ENCODE results near the gene GBX2. TPM values are rescaled to one million over a fixed set of nuclear protein-coding genes. Genes with fewer than 3 reads are reported as not detected.

GBX2 gene
- total and polyA plus RNA-seq, 2 of the 8 experiments (the other 6 are each of a cell fraction or from before 2014, with no cell fraction given): 0.38 to 0.89 TPM

GRCh38 chr2:236165842-236166795 lies 2.1 kb downstream of the GBX2 start:
- CTCF ChIA-PET (ENCODE audit: partially characterized antibody): interaction anchor here (0.8 to 2.9 kb wide), 7 partner anchors 8 to 374 kb away, joined by 3 to 16 read pairs (median 4); no protein-coding TSS in a partner anchor
- WGBS, 2 experiments (ENCODE audit: extremely low coverage in 1 of 2, insufficient coverage in 1 of 2, insufficient read length in 1 of 2, insufficient replicate concordance in 2 of 2, low coverage in 1 of 2, low lambda C conversion rate in 2 of 2, missing lambda C conversion rate in 1 of 2): 9% methylated on average over 46 of the region's 58 CpGs; no CpG with 5 or more reads in 1 of the 2 experiments
- TF ChIP-seq SUZ12 (IDR thresholded peaks at IDR 0.05; ENCODE audit: low read length): peak; percentile 88
- TF ChIP-seq, protein P1, sequence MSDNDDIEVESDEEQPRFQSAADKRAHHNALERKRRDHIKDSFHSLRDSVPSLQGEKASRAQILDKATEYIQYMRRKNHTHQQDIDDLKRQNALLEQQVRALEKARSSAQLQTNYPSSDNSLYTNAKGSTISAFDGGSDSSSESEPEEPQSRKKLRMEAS (IDR thresholded peaks at IDR 0.05): peak; percentile 59
- 0 out of 2 replicates have a peak, but pooled peaks have one; percentile 69 for TF ChIP-seq CBX8 (IDR thresholded peaks at IDR 0.05; ENCODE audit: borderline replicate concordance, low read depth, low read length)
- TF ChIP-seq ATF2 (IDR thresholded peaks at IDR 0.05; ENCODE audit: low read length): no peak
- no peak for TF ChIP-seq SAP30 (IDR thresholded peaks at IDR 0.05; ENCODE audit: insufficient read depth, insufficient replicate concordance, low read length)
- TF ChIP-seq POLR2A (IDR thresholded peaks at IDR 0.05; ENCODE audit: control extremely low read depth in 1 of 2, low read depth in 2 of 2, low read length in 2 of 2): no peak

More at GRCh38 chr2:236165842-236166795, 2.1 kb downstream of the GBX2 start:
- H2BK12ac ChIP-seq (ENCODE audit: low read depth, low read length): peak overlapping the region; percentile 94
- 0 out of 2 replicates have a peak overlapping the region, but pooled peaks have one; percentile 46 for H2BK15ac ChIP-seq (ENCODE audit: low read length)
- no peak overlapping the region for H4K91ac ChIP-seq (replicated peaks; ENCODE audit: insufficient read length, low read length)
- H3K18ac ChIP-seq (ENCODE audit: extremely low read depth, low read length): peak overlapping the region; percentile 71
- peak overlapping the region; percentile 53 for H4K8ac ChIP-seq (ENCODE audit: extremely low read depth, insufficient read depth, low read length)
- peak overlapping the region; percentile 61; the same call in 1 of the 2 replicates for H2BK20ac ChIP-seq (ENCODE audit: low read length)
- peaks cover 12 to 50% (median 41%) of the 10 kb centered on the region in 4 experiments for H3K4me1 ChIP-seq (replicated peaks in 1 of 4; ENCODE audit: control insufficient read depth in 3 of 4, insufficient read depth in 4 of 4, low read length in 3 of 4)
- H2BK5ac ChIP-seq (ENCODE audit: low read depth, low read length): peak overlapping the region; percentile 35; the same call in 1 of the 2 replicates
- peaks cover 0 to 4% (median 0%) of the 10 kb centered on the region in 4 experiments; a peak in 2 of 8 replicates for H3K36me3 ChIP-seq (ENCODE audit: control insufficient read depth in 2 of 4, insufficient read depth in 4 of 4, low read length in 3 of 4)
- H3K4me3 ChIP-seq (ENCODE audit: extremely low read depth in 1 of 4, insufficient read depth in 2 of 4, low read depth in 3 of 4, low read length in 4 of 4): peak overlapping the region; percentile 11 to 59 (median 30); a peak in 5 of 8 replicates
- no peak overlapping the region for H3K23ac ChIP-seq (ENCODE audit: insufficient read length)
- H3K9ac ChIP-seq (replicated peaks in 1 of 4; ENCODE audit: extremely low read depth in 1 of 4, low read depth in 3 of 4, low read length in 3 of 4): no peak overlapping the region
- peaks cover 20 to 24% of the 10 kb centered on the region in 2 experiments for H4K20me1 ChIP-seq (replicated peaks in 1 of 2; ENCODE audit: control insufficient read depth in 1 of 2, insufficient read depth in 2 of 2, low read length in 2 of 2)
- H2AK5ac ChIP-seq (ENCODE audit: low read depth, low read length): peak overlapping the region; percentile 90; the same call in 1 of the 2 replicates
- no peaks in the 10 kb centered on the region for H3K79me1 ChIP-seq (ENCODE audit: low read depth, low read length)
- no peak overlapping the region for H3K14ac ChIP-seq (ENCODE audit: insufficient read length)
- H3K4ac ChIP-seq (replicated peaks; ENCODE audit: insufficient read length, low read depth, low read length): peak overlapping the region; percentile 80
- peak in 1 of 2 experiments; percentile 72 for DNase-seq (ENCODE audit: low read depth in 1 of 2, low spot score in 2 of 2)
- H3K27ac ChIP-seq (ENCODE audit: low read depth, low read length): no peak overlapping the region
- no peak overlapping the region for H2BK120ac ChIP-seq (replicated peaks; ENCODE audit: low read depth, low read length)
- FAIRE-seq: no peak
- no peaks in the 10 kb centered on the region for H3K9me3 ChIP-seq (ENCODE audit: insufficient read depth in 2 of 2, low read depth in 1 of 2, low read length in 1 of 2)
- POLR2A ChIA-PET (ENCODE audit: partially characterized antibody): interaction anchor here (1.0 kb wide), 1 partner anchor 8 kb away, joined by 3 read pairs; no protein-coding TSS in a partner anchor
- H3K79me2 ChIP-seq (ENCODE audit: control insufficient read depth in 1 of 2, insufficient read depth in 2 of 2, low read length in 2 of 2): no peaks in the 10 kb centered on the region
- H3K56ac ChIP-seq (replicated peaks; ENCODE audit: insufficient read length, low read depth, low read length): no peak overlapping the region
- peaks cover 23% of the 10 kb centered on the region; the same call in 1 of the 2 replicates for H3K23me2 ChIP-seq (ENCODE audit: low read depth, low read length)
- H2AFZ ChIP-seq (ENCODE audit: low read length): no peak overlapping the region
- H3K27me3 ChIP-seq (replicated peaks in 1 of 4; ENCODE audit: control insufficient read depth in 3 of 4, extremely low read depth in 1 of 4, insufficient read depth in 3 of 4, low read length in 3 of 4): peaks cover 91 to 100% (median 98%) of the 10 kb centered on the region in 4 experiments
- no peak overlapping the region for H4K5ac ChIP-seq (ENCODE audit: insufficient read length, low read depth, low read length)
- H3K4me2 ChIP-seq (ENCODE audit: insufficient read depth in 1 of 2, low read depth in 2 of 2, low read length in 2 of 2): peak overlapping the region; percentile 59 to 83

All from H1 (cell line).